Activated T-cell treated with anti-CD3 and anti-CD28 coated beads, Interleukin-2, amount 50 U/mL, for 72 hours (primary cell): ENCODE results near the gene MUC5AC. TPM values are rescaled to one million over a fixed set of nuclear protein-coding genes. Genes with fewer than 3 reads are reported as not detected.
"Not testable (repeated sequence)": the region's sequence is repeated elsewhere in the genome, so short reads cannot be mapped to it uniquely, and the experiment has no call there.

Experiments used
- ATAC-seq, 2 donors: fragments of 150-1000 bp; cut with Tn5 transposase; replicated peaks in 1 of 2; 2 replicates each; pipeline ENCODE4 v1.10.0; 2021; ENCODE audit warnings: moderate library complexity in 2 of 2, mild to moderate bottlenecking in 1 of 2
- DNase-seq, 2 donors: peaks; one replicate each; pipeline ENCODE4 v3.0.0; 2021 to 2022; ENCODE audit warnings: mixed read lengths in 1 of 2
- H3K27ac Mint-ChIP-seq: one replicate; pipeline ENCODE4 v1.8.0; 2022; ENCODE audit warnings: mild to moderate bottlenecking, moderate library complexity, mixed read lengths
- H3K27me3 Mint-ChIP-seq: one replicate; pipeline ENCODE4 v1.8.0; 2022; ENCODE audit warnings: low read depth, mixed read lengths
- H3K36me3 Mint-ChIP-seq, 2 donors: one replicate each; pipeline ENCODE4 v1.8.0; 2022; ENCODE audit warnings: mixed read lengths in 2 of 2, mild to moderate bottlenecking in 1 of 2; ENCODE audit not compliant: insufficient read depth in 2 of 2
- H3K4me1 Mint-ChIP-seq: one replicate; pipeline ENCODE4 v1.8.0; 2022; ENCODE audit warnings: low read depth, mixed read lengths
- H3K4me3 Mint-ChIP-seq, 2 donors: one replicate each; pipeline ENCODE4 v1.8.0; 2022; ENCODE audit warnings: mild to moderate bottlenecking in 2 of 2, mixed read lengths in 2 of 2, moderate library complexity in 2 of 2
- H3K9me3 Mint-ChIP-seq, 2 donors: one replicate each; pipeline ENCODE4 v1.8.0; 2022; ENCODE audit warnings: mixed read lengths in 2 of 2
- total RNA-seq, 2 donors: library from RNA; stranded (reverse); gene quantifications; one replicate each; pipeline ENCODE4 v1.2.3, GENCODE V29; 2022

Gene MUC5AC
- total RNA-seq, 2 donors from 2014 or later, result not detected

DNA sequence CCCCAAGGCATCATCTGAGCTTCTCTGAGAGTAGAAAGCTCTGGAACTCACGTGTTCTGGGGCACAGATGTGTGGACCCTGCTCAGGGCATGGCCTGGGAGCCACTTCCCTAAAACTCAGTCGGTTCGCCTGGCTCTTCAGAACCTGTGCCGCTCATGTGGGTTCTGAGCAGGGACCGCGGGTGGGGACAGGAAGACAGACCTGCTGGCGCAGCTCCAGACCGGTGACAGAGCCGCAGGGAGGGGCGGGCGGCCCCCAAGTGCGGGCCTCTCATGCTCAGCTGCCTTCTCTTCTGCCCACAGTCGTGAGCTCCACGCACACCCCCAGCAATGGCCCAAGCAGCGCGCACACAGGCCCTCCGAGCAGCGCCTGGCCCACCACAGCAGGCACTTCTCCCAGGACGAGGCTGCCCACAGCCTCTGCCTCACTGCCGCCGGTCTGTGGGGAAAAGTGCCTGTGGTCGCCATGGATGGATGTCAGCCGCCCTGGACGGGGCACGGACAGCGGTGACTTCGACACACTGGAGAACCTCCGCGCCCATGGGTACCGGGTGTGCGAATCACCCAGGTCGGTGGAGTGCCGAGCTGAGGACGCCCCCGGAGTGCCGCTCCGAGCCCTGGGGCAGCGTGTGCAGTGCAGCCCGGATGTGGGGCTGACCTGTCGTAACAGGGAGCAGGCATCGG, 24.2 kb downstream of the MUC5AC start:
- ATAC-seq (no peak), DNase-seq (no peak)
- Mint-ChIP-seq H3K9me3 (no peaks in the 10 kb centered on the region), H3K27me3 (no peaks in the 10 kb centered on the region), H3K4me3 (no peak overlapping the region), H3K36me3 (no peaks in the 10 kb centered on the region), H3K4me1 (no peaks in the 10 kb centered on the region), H3K27ac (no peak overlapping the region)

DNA sequence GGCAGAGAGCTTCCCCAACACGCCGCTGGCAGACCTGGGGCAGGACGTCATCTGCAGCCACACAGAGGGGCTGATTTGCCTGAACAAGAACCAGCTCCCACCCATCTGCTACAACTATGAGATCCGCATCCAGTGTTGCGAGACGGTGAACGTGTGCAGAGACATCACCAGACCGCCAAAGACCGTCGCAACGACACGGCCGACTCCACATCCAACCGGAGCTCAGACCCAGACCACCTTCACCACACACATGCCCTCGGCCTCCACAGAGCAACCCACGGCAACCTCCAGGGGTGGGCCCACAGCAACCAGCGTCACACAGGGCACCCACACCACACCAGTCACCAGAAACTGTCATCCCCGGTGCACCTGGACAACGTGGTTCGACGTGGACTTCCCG, 26.4 kb downstream of the MUC5AC start:
- H3K4me1 Mint-ChIP-seq, result not testable (repeated sequence)

DNA sequence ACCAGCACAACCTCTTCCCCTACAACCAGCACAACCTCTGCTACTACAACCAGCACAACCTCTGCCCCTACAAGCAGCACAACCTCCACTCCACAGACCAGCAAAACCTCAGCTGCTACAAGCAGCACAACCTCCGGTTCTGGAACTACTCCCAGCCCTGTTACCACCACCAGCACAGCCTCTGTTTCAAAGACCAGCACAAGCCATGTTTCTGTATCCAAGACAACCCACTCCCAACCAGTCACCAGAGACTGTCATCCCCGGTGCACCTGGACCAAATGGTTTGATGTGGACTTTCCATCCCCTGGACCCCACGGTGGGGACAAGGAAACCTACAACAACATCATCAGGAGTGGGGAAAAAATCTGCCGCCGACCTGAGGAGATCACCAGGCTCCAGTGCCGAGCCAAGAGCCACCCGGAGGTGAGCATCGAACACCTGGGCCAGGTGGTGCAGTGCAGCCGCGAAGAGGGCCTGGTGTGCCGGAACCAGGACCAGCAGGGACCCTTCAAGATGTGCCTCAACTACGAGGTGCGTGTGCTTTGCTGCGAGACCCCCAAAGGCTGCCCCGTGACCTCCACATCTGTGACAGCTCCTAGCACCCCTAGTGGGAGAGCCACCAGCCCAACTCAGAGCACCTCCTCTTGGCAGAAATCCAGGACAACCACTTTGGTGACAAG, 30.8 kb downstream of the MUC5AC start:
- H3K9me3 Mint-ChIP-seq, ATAC-seq, H3K36me3 Mint-ChIP-seq, H3K27ac Mint-ChIP-seq, H3K27me3 Mint-ChIP-seq, H3K4me1 Mint-ChIP-seq, DNase-seq, H3K4me3 Mint-ChIP-seq: not testable (repeated sequence)

More for the DNA sequence above, 26.4 kb downstream of the MUC5AC start:
- ATAC-seq, H3K27me3 Mint-ChIP-seq, H3K36me3 Mint-ChIP-seq, H3K9me3 Mint-ChIP-seq, H3K4me3 Mint-ChIP-seq, DNase-seq, H3K27ac Mint-ChIP-seq: not testable (repeated sequence)

DNA sequence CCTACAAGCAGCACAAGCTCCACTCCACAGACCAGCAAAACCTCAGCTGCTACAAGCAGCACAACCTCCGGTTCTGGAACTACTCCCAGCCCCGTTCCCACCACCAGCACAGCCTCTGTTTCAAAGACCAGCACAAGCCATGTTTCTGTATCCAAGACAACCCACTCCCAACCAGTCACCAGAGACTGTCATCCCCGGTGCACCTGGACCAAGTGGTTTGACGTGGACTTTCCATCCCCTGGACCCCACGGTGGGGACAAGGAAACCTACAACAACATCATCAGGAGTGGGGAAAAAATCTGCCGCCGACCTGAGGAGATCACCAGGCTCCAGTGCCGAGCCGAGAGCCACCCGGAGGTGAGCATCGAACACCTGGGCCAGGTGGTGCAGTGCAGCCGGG, 32.1 kb downstream of the MUC5AC start:
- H3K9me3 Mint-ChIP-seq, H3K4me1 Mint-ChIP-seq, H3K36me3 Mint-ChIP-seq, H3K27me3 Mint-ChIP-seq, ATAC-seq, H3K27ac Mint-ChIP-seq, H3K4me3 Mint-ChIP-seq, DNase-seq: not testable (repeated sequence)

DNA sequence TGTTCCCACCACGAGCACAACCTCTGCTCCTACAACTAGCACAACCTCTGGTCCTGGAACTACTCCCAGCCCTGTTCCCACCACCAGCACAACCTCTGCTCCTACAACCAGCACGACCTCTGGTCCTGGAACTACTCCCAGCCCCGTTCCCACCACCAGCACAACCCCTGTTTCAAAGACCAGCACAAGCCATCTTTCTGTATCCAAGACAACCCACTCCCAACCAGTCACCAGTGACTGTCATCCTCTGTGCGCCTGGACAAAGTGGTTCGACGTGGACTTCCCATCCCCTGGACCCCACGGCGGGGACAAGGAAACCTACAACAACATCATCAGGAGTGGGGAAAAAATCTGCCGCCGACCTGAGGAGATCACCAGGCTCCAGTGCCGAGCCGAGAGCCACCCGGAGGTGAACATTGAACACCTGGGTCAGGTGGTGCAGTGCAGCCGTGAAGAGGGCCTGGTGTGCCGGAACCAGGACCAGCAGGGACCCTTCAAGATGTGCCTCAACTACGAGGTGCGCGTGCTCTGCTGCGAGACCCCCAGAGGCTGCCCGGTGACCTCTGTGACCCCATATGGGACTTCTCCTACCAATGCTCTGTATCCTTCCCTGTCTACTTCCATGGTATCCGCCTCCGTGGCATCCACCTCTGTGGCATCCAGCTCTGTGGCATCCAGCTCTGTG, 34.2 kb downstream of the MUC5AC start:
- not testable (repeated sequence) for H3K36me3 Mint-ChIP-seq, H3K9me3 Mint-ChIP-seq, H3K4me3 Mint-ChIP-seq, H3K27ac Mint-ChIP-seq, ATAC-seq, H3K27me3 Mint-ChIP-seq, DNase-seq, H3K4me1 Mint-ChIP-seq

DNA sequence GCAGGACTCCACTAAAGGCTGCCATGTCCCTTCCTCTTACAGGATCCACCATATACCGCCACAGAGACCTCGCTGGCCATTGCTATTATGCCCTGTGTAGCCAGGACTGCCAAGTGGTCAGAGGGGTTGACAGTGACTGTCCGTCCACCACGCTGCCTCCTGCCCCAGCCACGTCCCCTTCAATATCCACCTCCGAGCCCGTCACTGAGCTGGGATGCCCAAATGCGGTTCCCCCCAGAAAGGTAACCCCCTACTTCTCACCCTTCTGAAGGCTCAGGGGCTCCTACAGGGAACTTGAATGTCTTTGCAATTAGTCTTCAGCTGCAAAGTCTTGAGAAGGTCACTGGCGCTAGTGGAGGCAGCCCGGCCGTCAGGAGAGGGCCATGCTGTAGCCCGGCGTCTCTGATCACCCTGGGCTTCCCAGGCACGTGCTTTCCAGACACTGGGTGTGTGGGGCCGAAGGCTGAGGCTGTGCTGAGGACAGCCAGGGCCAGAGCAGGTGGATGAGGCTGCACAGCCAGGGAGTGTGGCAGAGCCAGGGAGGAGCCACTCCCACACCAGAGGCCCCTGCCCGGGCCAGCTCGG, 35.1 kb downstream of the MUC5AC start:
- H3K36me3 Mint-ChIP-seq, result no peaks in the 10 kb centered on the region
- ATAC-seq (no peak), DNase-seq (no peak)
- no peak overlapping the region for H3K4me3 Mint-ChIP-seq
- no peaks in the 10 kb centered on the region for H3K9me3 Mint-ChIP-seq
- no peak overlapping the region for H3K27ac Mint-ChIP-seq
- no peaks in the 10 kb centered on the region for H3K27me3 Mint-ChIP-seq
- H3K4me1 Mint-ChIP-seq, result no peaks in the 10 kb centered on the region

DNA sequence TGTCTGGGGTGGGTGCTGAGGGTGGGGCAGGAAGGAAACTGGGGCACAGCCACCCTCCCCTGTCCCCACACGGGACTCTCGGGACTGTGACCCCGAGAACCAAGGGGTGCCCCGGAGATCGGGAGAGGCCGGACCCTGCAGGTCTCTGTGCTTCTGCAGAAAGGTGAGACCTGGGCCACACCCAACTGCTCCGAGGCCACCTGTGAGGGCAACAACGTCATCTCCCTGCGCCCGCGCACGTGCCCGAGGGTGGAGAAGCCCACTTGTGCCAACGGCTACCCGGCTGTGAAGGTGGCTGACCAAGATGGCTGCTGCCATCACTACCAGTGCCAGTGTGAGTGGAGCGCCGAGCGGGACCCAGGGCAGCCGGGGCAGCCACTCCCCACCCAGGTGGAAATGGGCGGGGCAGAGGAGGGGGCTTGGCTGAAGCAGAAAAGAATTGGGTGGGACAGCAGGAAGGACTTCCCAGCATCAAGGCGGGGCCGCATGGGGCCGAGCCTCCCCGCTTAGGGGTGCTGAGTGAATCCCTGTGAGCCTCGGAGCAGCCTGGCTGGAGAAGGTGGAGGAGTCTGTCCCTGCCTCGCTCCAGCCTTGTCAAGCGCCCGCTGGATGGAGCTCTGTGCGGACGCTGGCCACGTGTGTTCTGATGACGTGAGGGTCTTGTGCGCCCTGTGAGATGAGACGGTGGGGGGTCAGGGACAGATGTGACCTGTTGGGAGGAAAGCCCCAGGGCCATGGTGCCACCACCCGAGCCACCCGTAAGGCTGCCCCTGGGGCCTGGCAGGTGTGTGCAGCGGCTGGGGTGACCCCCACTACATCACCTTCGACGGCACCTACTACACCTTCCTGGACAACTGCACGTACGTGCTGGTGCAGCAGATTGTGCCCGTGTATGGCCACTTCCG, 35.8 kb downstream of the MUC5AC start:
- ATAC-seq (no peak), DNase-seq (no peak)
- Mint-ChIP-seq H3K4me1 (no peaks in the 10 kb centered on the region), H3K27ac (no peak overlapping the region), H3K27me3 (no peaks in the 10 kb centered on the region), H3K36me3 (no peaks in the 10 kb centered on the region), H3K9me3 (no peaks in the 10 kb centered on the region), H3K4me3 (no peak overlapping the region)

DNA sequence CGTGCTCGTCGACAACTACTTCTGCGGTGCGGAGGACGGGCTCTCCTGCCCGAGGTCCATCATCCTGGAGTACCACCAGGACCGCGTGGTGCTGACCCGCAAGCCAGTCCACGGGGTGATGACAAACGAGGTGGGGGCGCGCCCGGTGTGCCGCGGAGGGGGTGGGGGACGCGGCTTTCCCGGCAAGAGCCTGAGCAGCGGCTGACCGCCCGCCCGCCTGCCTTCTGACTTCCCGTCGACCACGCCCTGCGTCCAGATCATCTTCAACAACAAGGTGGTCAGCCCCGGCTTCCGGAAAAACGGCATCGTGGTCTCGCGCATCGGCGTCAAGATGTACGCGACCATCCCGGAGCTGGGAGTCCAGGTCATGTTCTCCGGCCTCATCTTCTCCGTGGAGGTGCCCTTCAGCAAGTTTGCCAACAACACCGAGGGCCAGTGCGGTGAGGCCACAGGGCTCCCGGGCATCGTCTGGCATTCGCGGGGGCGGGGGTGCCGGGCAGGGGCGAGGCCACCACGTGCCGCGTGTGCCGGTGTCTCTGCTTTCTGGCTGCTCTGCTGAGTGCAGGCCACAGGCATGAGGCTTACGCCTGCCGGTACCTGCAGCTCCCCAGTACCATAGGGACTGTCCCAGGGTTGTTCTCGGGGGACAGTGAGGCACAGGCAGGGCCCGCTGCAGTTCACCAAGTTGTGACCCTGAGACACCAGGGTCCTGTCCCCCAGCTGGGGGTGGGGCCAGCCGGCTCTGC, 36.7 kb downstream of the MUC5AC start:
- Mint-ChIP-seq H3K27me3 (no peaks in the 10 kb centered on the region), H3K4me1 (no peaks in the 10 kb centered on the region), H3K9me3 (no peaks in the 10 kb centered on the region), H3K4me3 (no peak overlapping the region), H3K27ac (no peak overlapping the region), H3K36me3 (no peaks in the 10 kb centered on the region)
- no peak for DNase-seq
- ATAC-seq, result no peak

DNA sequence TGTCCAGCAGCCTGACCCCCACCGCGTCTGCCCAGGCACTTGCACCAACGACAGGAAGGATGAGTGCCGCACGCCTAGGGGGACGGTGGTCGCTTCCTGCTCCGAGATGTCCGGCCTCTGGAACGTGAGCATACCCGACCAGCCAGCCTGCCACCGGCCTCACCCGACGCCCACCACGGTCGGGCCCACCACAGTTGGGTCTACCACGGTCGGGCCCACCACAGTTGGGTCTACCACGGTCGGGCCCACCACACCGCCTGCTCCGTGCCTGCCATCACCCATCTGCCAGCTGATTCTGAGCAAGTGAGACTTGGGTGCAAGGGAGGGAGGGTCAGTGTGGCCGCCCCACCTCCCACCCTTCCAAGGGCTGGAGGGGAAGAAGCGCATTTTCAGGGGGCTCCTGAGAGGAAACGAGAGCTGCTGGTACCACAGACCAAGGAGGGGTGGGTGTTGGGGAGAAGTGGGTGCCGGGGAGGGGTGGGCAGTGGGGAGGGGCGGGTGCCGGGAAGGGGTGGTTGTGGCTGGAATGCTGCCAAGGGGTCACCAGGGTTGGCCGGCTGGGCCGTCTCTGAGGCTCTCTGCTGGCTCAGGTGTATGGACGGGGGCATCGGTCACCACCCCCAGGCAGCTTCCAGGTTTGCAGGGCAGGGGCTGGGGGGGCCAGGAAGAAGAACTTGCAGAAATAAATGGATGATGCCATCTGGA, 37.4 kb downstream of the MUC5AC start:
- no peak for ATAC-seq
- Mint-ChIP-seq H3K9me3 (no peaks in the 10 kb centered on the region), H3K27ac (no peak overlapping the region), H3K27me3 (no peaks in the 10 kb centered on the region), H3K4me1 (no peaks in the 10 kb centered on the region), H3K4me3 (no peak overlapping the region), H3K36me3 (no peaks in the 10 kb centered on the region)
- no peak for DNase-seq

DNA sequence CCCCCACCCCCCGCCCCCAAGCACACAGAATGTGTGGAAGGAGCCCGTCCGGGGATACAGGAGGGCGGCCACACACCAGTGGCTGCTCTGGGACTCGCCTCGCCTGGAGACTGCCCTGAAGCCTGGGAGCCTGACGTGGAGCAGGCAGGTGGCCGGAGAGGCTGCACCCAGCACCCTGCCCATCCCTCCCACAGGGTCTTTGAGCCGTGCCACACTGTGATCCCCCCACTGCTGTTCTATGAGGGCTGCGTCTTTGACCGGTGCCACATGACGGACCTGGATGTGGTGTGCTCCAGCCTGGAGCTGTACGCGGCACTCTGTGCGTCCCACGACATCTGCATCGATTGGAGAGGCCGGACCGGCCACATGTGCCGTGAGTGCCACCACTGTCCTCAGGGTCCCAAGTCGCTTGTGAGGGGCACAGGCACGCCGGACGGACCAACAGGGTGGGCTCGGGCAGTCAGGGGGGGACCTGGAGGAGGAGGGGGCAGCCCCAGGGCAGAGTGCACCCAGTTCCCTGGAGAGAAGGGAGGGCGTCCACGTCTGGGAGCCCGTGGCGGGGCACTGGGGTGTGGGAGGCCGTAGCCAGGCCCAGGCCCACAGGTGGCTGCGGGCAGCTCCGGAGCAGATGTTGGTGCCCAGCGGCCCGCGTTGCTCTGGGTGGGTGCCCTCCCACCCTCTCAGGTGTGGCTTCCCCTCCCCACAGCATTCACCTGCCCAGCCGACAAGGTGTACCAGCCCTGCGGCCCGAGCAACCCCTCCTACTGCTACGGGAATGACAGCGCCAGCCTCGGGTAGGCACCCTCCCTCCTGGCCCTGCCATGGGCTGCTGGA, 38.1 kb downstream of the MUC5AC start:
- H3K36me3 Mint-ChIP-seq, result no peaks in the 10 kb centered on the region

More for the DNA sequence above, 38.1 kb downstream of the MUC5AC start:
- Mint-ChIP-seq H3K4me3 (no peak overlapping the region), H3K27ac (no peak overlapping the region), H3K4me1 (no peaks in the 10 kb centered on the region), H3K27me3 (no peaks in the 10 kb centered on the region), H3K9me3 (no peaks in the 10 kb centered on the region)
- ATAC-seq (no peak), DNase-seq (no peak)
